ENCODE data around the gene IFNG-AS1.

The IFNG-AS1 gene

GRCh38 chr12:68030248-68030647 lies 41.0 kb downstream of the IFNG-AS1 start (continued):
- no peak for TF ChIP-seq PRDM1 (tag by site-specific recombination; IDR thresholded peaks at IDR 0.05)
- no peak for TF ChIP-seq ZSCAN5A (tag by site-specific recombination; IDR thresholded peaks at IDR 0.05)
- TF ChIP-seq PRDM10 (tag by site-specific recombination; IDR thresholded peaks at IDR 0.05): no peak
- TF ChIP-seq KLF7 (tag by site-specific recombination; IDR thresholded peaks at IDR 0.05; ENCODE audit: borderline replicate concordance): no peak
- no peak for TF ChIP-seq REPIN1 (tag by site-specific recombination; IDR thresholded peaks at IDR 0.05; ENCODE audit: low read depth)
- no peak for TF ChIP-seq ZIC2 (tag by site-specific recombination; IDR thresholded peaks at IDR 0.05)
- TF ChIP-seq ZNF341 (tag by site-specific recombination; IDR thresholded peaks at IDR 0.05; ENCODE audit: low read depth): no peak
- no peak for TF ChIP-seq ZNF513 (tag by site-specific recombination; IDR thresholded peaks at IDR 0.05)
- no peak for TF ChIP-seq ZNF501 (tag by site-specific recombination; IDR thresholded peaks at IDR 0.05)
- no peak for TF ChIP-seq ZNF830 (tag by site-specific recombination; IDR thresholded peaks at IDR 0.05; ENCODE audit: low read depth)

- Histone ChIP-seq H3K36me3 (ENCODE audit: control insufficient read depth in 2 of 2, insufficient read depth in 1 of 2, low read length in 2 of 2) (no peaks in the 10 kb centered on the region), H3K9me3 (ENCODE audit: control insufficient read depth, insufficient read depth, low read depth, low read length) (no peaks in the 10 kb centered on the region), H3K4me3 (ENCODE audit: low read depth, low read length) (no peak overlapping the region), H3K27ac (ENCODE audit: extremely low read depth, low read depth, low read length) (no peak overlapping the region), H3K4me1 (ENCODE audit: control insufficient read depth, insufficient read depth, low read length) (no peaks in the 10 kb centered on the region)
- CTCF ChIA-PET: interaction anchor here (1.8 kb wide), 1 partner anchor 9 kb away, joined by 11 read pairs; no protein-coding TSS in a partner anchor
- POLR2A ChIA-PET: no interaction called here
- no peak for TF ChIP-seq IKZF3 (tag by site-specific recombination; IDR thresholded peaks at IDR 0.05)
- no peak for TF ChIP-seq ZNF571 (tag by site-specific recombination; IDR thresholded peaks at IDR 0.05)
- no peak for TF ChIP-seq GLI2 (tag by site-specific recombination; IDR thresholded peaks at IDR 0.05; ENCODE audit: borderline replicate concordance, low read depth)
- TF ChIP-seq ZNF561 (tag by site-specific recombination; IDR thresholded peaks at IDR 0.05; ENCODE audit: borderline replicate concordance): no peak
- TF ChIP-seq ZNF707 (tag by site-specific recombination; IDR thresholded peaks at IDR 0.05): no peak
- no peak for TF ChIP-seq HOXC10 (CRISPR knock-in tag; IDR thresholded peaks at IDR 0.05)
- TF ChIP-seq ZNF335 (tag by site-specific recombination; conservative IDR thresholded peaks at IDR 0.05): no peak
- TF ChIP-seq MZF1 (tag by site-specific recombination; IDR thresholded peaks at IDR 0.05; ENCODE audit: borderline replicate concordance): no peak
- TF ChIP-seq ZNF530 (tag by site-specific recombination; IDR thresholded peaks at IDR 0.05; ENCODE audit: low read depth): no peak
- no peak for TF ChIP-seq ZNF302 (tag by site-specific recombination; IDR thresholded peaks at IDR 0.05; ENCODE audit: low read depth)
- no peak for TF ChIP-seq ZNF23 (tag by site-specific recombination; IDR thresholded peaks at IDR 0.05; ENCODE audit: borderline replicate concordance)
- TF ChIP-seq ZNF692 (tag by site-specific recombination; IDR thresholded peaks at IDR 0.05): no peak
- TF ChIP-seq ZBTB11 (tag by site-specific recombination; conservative IDR thresholded peaks at IDR 0.05; ENCODE audit: low read depth): no peak
- no peak for TF ChIP-seq ZNF174 (tag by site-specific recombination; IDR thresholded peaks at IDR 0.05)
- no peak for TF ChIP-seq SP2 (tag by site-specific recombination; IDR thresholded peaks at IDR 0.05)
- TF ChIP-seq ZNF629 (tag by site-specific recombination; IDR thresholded peaks at IDR 0.05): no peak
These were observed 41.9 kb downstream of the IFNG-AS1 start for GRCh38 chr12:68031174-68031573.
